ENCODE results near the gene GRIP1.

- no peak for TF ChIP-seq CTCF (IDR thresholded peaks at IDR 0.05)
- no peak for TF ChIP-seq POLR2AphosphoS5 (IDR thresholded peaks at IDR 0.05)
- TF ChIP-seq POLR2A (IDR thresholded peaks at IDR 0.05), result no peak
- TF ChIP-seq EP300 (IDR thresholded peaks at IDR 0.05), result no peak
Observed at GRCh38 chr12:66329941-66330340, 348.9 kb downstream of the GRIP1 start.
